IMR-90 (cell line): Measurements from ENCODE around the gene TOX3. TPM values are rescaled to one million over a fixed set of nuclear protein-coding genes. Genes with fewer than 3 reads are reported as not detected.

Experiments
- ATAC-seq: fragments of 200-7000 bp; cut with Tn5 transposase; 2 replicates; pipeline ENCODE4 v1.9.1; 2020; ENCODE audit warnings: low read depth, mild to moderate bottlenecking, moderate library complexity
- BruUV-seq: library from RNA; stranded (reverse); fragments of 400-500 nt; replicated peaks from 2 replicates; lab custom pipeline; 2021; lab: Mats Ljungman, UMichigan
- CTCF ChIA-PET: fragments of 300-600 bp; formaldehyde crosslinking; extraction: SDS; loops from one replicate; lab custom pipeline; 2021; ENCODE audit warnings: antibody characterized with exemption; lab: Yijun Ruan, JAX
- POLR2A ChIA-PET: fragments of 300-600 bp; sonication (Branson Sonifier 250); formaldehyde crosslinking; loops from one replicate; lab custom pipeline; 2022; ENCODE audit warnings: antibody characterized with exemption; ENCODE audit not compliant: unreplicated experiment; lab: Charles Lee
- DNase-seq: peaks from one replicate; pipeline ENCODE4 v3.0.0; 2013
- H2AFZ ChIP-seq: replicated peaks from 2 replicates; pipeline ENCODE3; 2013; ENCODE audit warnings: low read length, mild to moderate bottlenecking; ENCODE audit not compliant: poor library complexity
- H2AK5ac ChIP-seq: 2 replicates; pipeline ENCODE4 v1.6.1; 2013; ENCODE audit warnings: low read depth, low read length, inconsistent platforms
- H2AK9ac ChIP-seq: replicated peaks from 2 replicates; pipeline ENCODE3; 2013; ENCODE audit warnings: mild to moderate bottlenecking, low read depth, low read length, moderate library complexity; ENCODE audit not compliant: poor library complexity
- H2BK120ac ChIP-seq: 2 replicates; pipeline ENCODE4 v1.6.1; 2013; ENCODE audit warnings: low read depth, low read length, inconsistent platforms
- H2BK15ac ChIP-seq: 3 replicates; pipeline ENCODE4 v1.6.1; 2013; ENCODE audit warnings: low read depth, low read length, inconsistent platforms
- H2BK20ac ChIP-seq: 2 replicates; pipeline ENCODE4 v1.6.1; 2013; ENCODE audit warnings: low read depth, mild to moderate bottlenecking, inconsistent platforms, low read length, moderate library complexity
- H2BK5ac ChIP-seq: 2 replicates; pipeline ENCODE4 v1.6.1; 2013; ENCODE audit warnings: mild to moderate bottlenecking, low read depth, low read length, inconsistent platforms; ENCODE audit not compliant: poor library complexity, severe bottlenecking
- H3K14ac ChIP-seq: replicated peaks from 2 replicates; pipeline ENCODE4 v1.6.1; 2013; ENCODE audit warnings: low read depth, low read length, inconsistent platforms
- H3K18ac ChIP-seq: 2 replicates; pipeline ENCODE4 v1.6.1; 2013; ENCODE audit warnings: low read depth, low read length, control low read depth
- H3K23ac ChIP-seq: 2 replicates; pipeline ENCODE4 v1.6.1; 2013; ENCODE audit warnings: low read depth, low read length, inconsistent platforms
- H3K27ac ChIP-seq: 2 replicates; pipeline ENCODE4 v1.5.1; 2013; ENCODE audit warnings: mild to moderate bottlenecking, control low read depth, low read length; ENCODE audit not compliant: insufficient read depth
- H3K27me3 ChIP-seq: 2 replicates; pipeline ENCODE4 v1.6.1; 2013; ENCODE audit warnings: low read length; ENCODE audit not compliant: control insufficient read depth, insufficient read depth
- H3K36me3 ChIP-seq: 2 replicates; pipeline ENCODE4 v1.6.1; 2013; ENCODE audit warnings: low read length, mixed read lengths; ENCODE audit not compliant: control insufficient read depth, insufficient read depth
- H3K4ac ChIP-seq: 2 replicates; pipeline ENCODE4 v1.6.1; 2013; ENCODE audit warnings: low read depth, low read length, inconsistent platforms
- H3K4me1 ChIP-seq: 2 replicates; pipeline ENCODE4 v1.6.1; 2013; ENCODE audit warnings: low read length, mixed read lengths; ENCODE audit not compliant: control insufficient read depth, insufficient read depth
- H3K4me2 ChIP-seq: 2 replicates; pipeline ENCODE4 v1.6.1; 2013; ENCODE audit warnings: low read depth, mild to moderate bottlenecking, control low read depth, low read length, moderate library complexity
- H3K4me3 ChIP-seq: 2 replicates; pipeline ENCODE4 v1.5.1; 2013; ENCODE audit warnings: low read depth, mild to moderate bottlenecking, control low read depth, low read length, moderate library complexity; ENCODE audit not compliant: insufficient read depth
- H3K56ac ChIP-seq: 2 replicates; pipeline ENCODE4 v1.6.1; 2013; ENCODE audit warnings: low read length, inconsistent platforms; ENCODE audit not compliant: insufficient read depth; ENCODE audit errors: extremely low read depth
- H3K79me1 ChIP-seq, 2 experiments: 2 replicates each; pipeline ENCODE4 v1.6.1; 2013; ENCODE audit warnings: low read length in 2 of 2, inconsistent platforms in 1 of 2, low read depth in 1 of 2
- H3K9ac ChIP-seq: 2 replicates; pipeline ENCODE4 v1.6.1; 2013; ENCODE audit warnings: low read depth, low read length, control low read depth
- H3K9me1 ChIP-seq: 2 replicates; pipeline ENCODE4 v1.6.1; 2013; ENCODE audit warnings: low read length, inconsistent platforms; ENCODE audit not compliant: insufficient read depth
- H3K9me3 ChIP-seq: 2 replicates; pipeline ENCODE4 v1.6.1; 2013; ENCODE audit warnings: low read length; ENCODE audit not compliant: control insufficient read depth, insufficient read depth
- H4K20me1 ChIP-seq: 2 replicates; pipeline ENCODE4 v1.6.1; 2013; ENCODE audit warnings: low read length, inconsistent platforms; ENCODE audit not compliant: insufficient read depth
- H4K5ac ChIP-seq: 2 replicates; pipeline ENCODE4 v1.6.1; 2013; ENCODE audit warnings: mild to moderate bottlenecking, low read depth, low read length, control low read depth
- H4K8ac ChIP-seq, 2 experiments: 2 replicates each; pipeline ENCODE4 v1.6.1; 2013; ENCODE audit warnings: low read depth in 2 of 2, low read length in 2 of 2, control low read depth in 1 of 2, inconsistent platforms in 1 of 2
- H4K91ac ChIP-seq: 2 replicates; pipeline ENCODE4 v1.6.1; 2013; ENCODE audit warnings: low read depth, low read length, inconsistent platforms; ENCODE audit not compliant: insufficient read depth
- BHLHE40 ChIP-seq: fragments of 150-350 bp; IDR thresholded peaks from 2 replicates; pipeline ENCODE4 v1.6.1; 2016; ENCODE audit warnings: mild to moderate bottlenecking, low read depth, low read length
- CEBPB ChIP-seq: IDR thresholded peaks from 2 replicates; pipeline ENCODE4 v1.6.1; 2012; ENCODE audit warnings: low read depth, low read length, improper control_type of control experiment
- CHD1 ChIP-seq: IDR thresholded peaks from 2 replicates; pipeline ENCODE4 v1.6.1; 2012; ENCODE audit warnings: low read depth, low read length, improper control_type of control experiment
- FOS ChIP-seq: fragments of 150-350 bp; IDR thresholded peaks from 2 replicates; pipeline ENCODE4 v1.6.1; 2016; ENCODE audit warnings: low read depth, low read length
- MAFK ChIP-seq: IDR thresholded peaks from 2 replicates; pipeline ENCODE4 v1.6.1; 2012; ENCODE audit warnings: low read depth, low read length, improper control_type of control experiment
- MAZ ChIP-seq: IDR thresholded peaks from 2 replicates; pipeline ENCODE4 v1.6.1; 2012; ENCODE audit warnings: low read depth, mild to moderate bottlenecking, low read length, improper control_type of control experiment, moderate library complexity, borderline replicate concordance
- MXI1 ChIP-seq: IDR thresholded peaks from 2 replicates; pipeline ENCODE4 v1.6.1; 2012; ENCODE audit warnings: low read depth, mild to moderate bottlenecking, low read length, moderate library complexity, borderline replicate concordance
- NFE2L2 ChIP-seq: fragments of 150-350 bp; IDR thresholded peaks from 2 replicates; pipeline ENCODE4 v1.6.1; 2016; ENCODE audit warnings: low read depth, mild to moderate bottlenecking, low read length
- POLR2A ChIP-seq: IDR thresholded peaks from 2 replicates; pipeline ENCODE4 v1.6.1; 2012; ENCODE audit warnings: mild to moderate bottlenecking, low read depth, low read length
- RAD21 ChIP-seq: IDR thresholded peaks from 2 replicates; pipeline ENCODE4 v1.6.1; 2012; ENCODE audit warnings: low read length, improper control_type of control experiment
- RCOR1 ChIP-seq: IDR thresholded peaks from 2 replicates; pipeline ENCODE4 v1.6.1; 2012; ENCODE audit warnings: mild to moderate bottlenecking, low read length, improper control_type of control experiment; ENCODE audit not compliant: insufficient replicate concordance
- RFX5 ChIP-seq: IDR thresholded peaks from 2 replicates; pipeline ENCODE4 v1.8.0; 2012; ENCODE audit warnings: low read depth, mild to moderate bottlenecking, low read length, moderate library complexity
- SMC3 ChIP-seq: fragments of 150-350 bp; IDR thresholded peaks from 2 replicates; pipeline ENCODE4 v1.6.1; 2016; ENCODE audit warnings: low read depth, mild to moderate bottlenecking, antibody characterized with exemption, low read length, moderate library complexity
- WGBS, 2 experiments: methylation state at CpG; one replicate each; pipeline versions ENCODE4 v1.1.5 to v1.1.7; 2013; ENCODE audit warnings: missing lambda C conversion rate in 2 of 2; ENCODE audit not compliant: insufficient read length in 1 of 2; ENCODE audit errors: extremely low coverage in 2 of 2; 5-methylcytosine and 5-hydroxymethylcytosine counted together
- dilution Hi-C: fragments of 300-500 bp; cut with HindIII; formaldehyde crosslinking; loops from one replicate; pipeline ENCODE4 v1.14.3; 2018; ENCODE audit warnings: low sequenced_read_pairs; ENCODE audit not compliant: unreplicated experiment
- in situ Hi-C: fragments of 300-500 bp; cut with MboI; formaldehyde crosslinking; loops from 3 replicates; pipeline ENCODE4 v1.14.3; 2019; ENCODE audit warnings: low sequenced_read_pairs, inconsistent platforms, mixed read lengths
- intact Hi-C: fragments of 100-400 bp; cut with micrococcal nuclease; formaldehyde crosslinking; loops from 2 replicates; pipeline ENCODE4 v1.10.0; 2022
- polyA plus RNA-seq, 3 experiments: library from polyadenylated mRNA; depleted of rRNA; stranded (reverse); fragments of >200 nt; gene quantifications; 2 replicates each; pipeline ENCODE4 v1.2.3, GENCODE V29; 2012; ENCODE audit warnings: low replicate concordance in 1 of 3
- total RNA-seq: library from RNA; depleted of rRNA; stranded (reverse); fragments of >200 nt; gene quantifications from 2 replicates; pipeline ENCODE4 v1.2.3, GENCODE V29; 2012
- TF ChIP-seq, protein P1 (sequence below): fragments of 150-350 bp; IDR thresholded peaks from 2 replicates; pipeline ENCODE4 v1.6.1; 2016; ENCODE audit warnings: low read depth, mild to moderate bottlenecking, low read length, moderate library complexity, borderline replicate concordance
- TF ChIP-seq, protein P2 (sequence below): conservative IDR thresholded peaks from 2 replicates; pipeline ENCODE4 v1.5.1; 2012; ENCODE audit warnings: mild to moderate bottlenecking, low read depth, low read length, improper control_type of control experiment
- TF ChIP-seq, protein P3 (sequence below): fragments of 150-350 bp; IDR thresholded peaks from 2 replicates; pipeline ENCODE4 v1.6.1; 2017; ENCODE audit warnings: mild to moderate bottlenecking, antibody characterized with exemption, low read length, low read depth

The TOX3 gene
- total and polyA plus RNA-seq, 2 of the 4 experiments (the other 2 are of a cell fraction), result not detected

DNA sequence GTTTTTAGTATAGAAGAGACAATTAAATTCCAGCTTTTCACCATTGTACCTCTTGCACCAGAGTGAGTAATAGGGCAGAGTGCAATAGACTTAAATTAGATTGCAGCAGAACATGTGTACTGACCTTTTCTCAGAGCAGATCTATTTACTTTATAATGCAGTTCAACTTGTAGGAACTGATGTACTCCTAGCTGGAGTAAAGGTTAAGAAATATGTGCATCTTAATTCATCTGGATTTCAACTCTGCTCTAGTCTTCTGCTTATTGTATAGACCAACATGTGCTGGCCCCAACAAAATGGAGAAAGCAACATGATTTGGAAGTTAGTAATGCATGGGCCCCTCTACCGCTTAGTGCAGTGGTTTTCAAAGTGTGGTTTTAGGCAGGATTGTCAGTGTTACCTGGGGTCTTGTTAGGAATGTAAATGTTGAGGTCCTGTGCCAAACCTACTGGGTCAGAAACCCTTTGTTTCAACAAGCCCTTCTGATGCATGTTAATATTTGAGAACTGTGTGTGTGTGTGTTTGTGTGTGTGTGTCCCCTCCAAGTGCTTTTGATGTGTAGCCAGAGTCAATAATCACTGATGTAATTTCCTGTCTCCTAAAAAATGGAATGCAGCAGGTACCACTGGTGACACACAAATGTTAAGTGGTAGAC, 138.6 kb downstream of the TOX3 start:
- H3K4me1 ChIP-seq, result no peaks in the 10 kb centered on the region
- no peak overlapping the region for H3K4ac ChIP-seq
- H2AK5ac ChIP-seq, result no peak overlapping the region
- no peaks in the 10 kb centered on the region for H3K9me1 ChIP-seq
- H4K20me1 ChIP-seq, result no peaks in the 10 kb centered on the region
- TF ChIP-seq FOS (no peak), CHD1 (no peak), NFE2L2 (no peak), MAZ (no peak), POLR2A (no peak), MAFK (no peak), CEBPB (no peak), RCOR1 (no peak), RAD21 (no peak), MXI1 (no peak), BHLHE40 (no peak), RFX5 (no peak), SMC3 (no peak)
- TF ChIP-seq, protein P1, sequence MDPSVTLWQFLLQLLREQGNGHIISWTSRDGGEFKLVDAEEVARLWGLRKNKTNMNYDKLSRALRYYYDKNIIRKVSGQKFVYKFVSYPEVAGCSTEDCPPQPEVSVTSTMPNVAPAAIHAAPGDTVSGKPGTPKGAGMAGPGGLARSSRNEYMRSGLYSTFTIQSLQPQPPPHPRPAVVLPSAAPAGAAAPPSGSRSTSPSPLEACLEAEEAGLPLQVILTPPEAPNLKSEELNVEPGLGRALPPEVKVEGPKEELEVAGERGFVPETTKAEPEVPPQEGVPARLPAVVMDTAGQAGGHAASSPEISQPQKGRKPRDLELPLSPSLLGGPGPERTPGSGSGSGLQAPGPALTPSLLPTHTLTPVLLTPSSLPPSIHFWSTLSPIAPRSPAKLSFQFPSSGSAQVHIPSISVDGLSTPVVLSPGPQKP, result no peak
- TF ChIP-seq, protein P2, sequence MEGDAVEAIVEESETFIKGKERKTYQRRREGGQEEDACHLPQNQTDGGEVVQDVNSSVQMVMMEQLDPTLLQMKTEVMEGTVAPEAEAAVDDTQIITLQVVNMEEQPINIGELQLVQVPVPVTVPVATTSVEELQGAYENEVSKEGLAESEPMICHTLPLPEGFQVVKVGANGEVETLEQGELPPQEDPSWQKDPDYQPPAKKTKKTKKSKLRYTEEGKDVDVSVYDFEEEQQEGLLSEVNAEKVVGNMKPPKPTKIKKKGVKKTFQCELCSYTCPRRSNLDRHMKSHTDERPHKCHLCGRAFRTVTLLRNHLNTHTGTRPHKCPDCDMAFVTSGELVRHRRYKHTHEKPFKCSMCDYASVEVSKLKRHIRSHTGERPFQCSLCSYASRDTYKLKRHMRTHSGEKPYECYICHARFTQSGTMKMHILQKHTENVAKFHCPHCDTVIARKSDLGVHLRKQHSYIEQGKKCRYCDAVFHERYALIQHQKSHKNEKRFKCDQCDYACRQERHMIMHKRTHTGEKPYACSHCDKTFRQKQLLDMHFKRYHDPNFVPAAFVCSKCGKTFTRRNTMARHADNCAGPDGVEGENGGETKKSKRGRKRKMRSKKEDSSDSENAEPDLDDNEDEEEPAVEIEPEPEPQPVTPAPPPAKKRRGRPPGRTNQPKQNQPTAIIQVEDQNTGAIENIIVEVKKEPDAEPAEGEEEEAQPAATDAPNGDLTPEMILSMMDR, result no peak
- TF ChIP-seq, protein P3, sequence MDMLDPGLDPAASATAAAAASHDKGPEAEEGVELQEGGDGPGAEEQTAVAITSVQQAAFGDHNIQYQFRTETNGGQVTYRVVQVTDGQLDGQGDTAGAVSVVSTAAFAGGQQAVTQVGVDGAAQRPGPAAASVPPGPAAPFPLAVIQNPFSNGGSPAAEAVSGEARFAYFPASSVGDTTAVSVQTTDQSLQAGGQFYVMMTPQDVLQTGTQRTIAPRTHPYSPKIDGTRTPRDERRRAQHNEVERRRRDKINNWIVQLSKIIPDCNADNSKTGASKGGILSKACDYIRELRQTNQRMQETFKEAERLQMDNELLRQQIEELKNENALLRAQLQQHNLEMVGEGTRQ, result no peak
- POLR2A ChIA-PET, result no interaction called here
- H2BK15ac ChIP-seq, result no peak overlapping the region
- CTCF ChIA-PET, result no interaction called here
- H2AK9ac ChIP-seq, result no peak overlapping the region
- H3K27ac ChIP-seq, result no peak overlapping the region
- in situ Hi-C loops (no loop called here), dilution Hi-C loops (no loop called here), intact Hi-C loops (no loop called here)
- no peak overlapping the region for H3K9ac ChIP-seq
- no peak for ATAC-seq
- H3K36me3 ChIP-seq, result no peaks in the 10 kb centered on the region
- H4K91ac ChIP-seq, result no peak overlapping the region
- peaks cover 7% of the 10 kb centered on the region; the same call in 1 of the 2 replicates for H3K9me3 ChIP-seq
- no peak overlapping the region for H2BK120ac ChIP-seq
- DNase-seq, result no peak
- H2BK20ac ChIP-seq, result no peak overlapping the region
- WGBS, 2 experiments, result 100% methylated on average over 1 of the region's 1 CpG; no CpG with 5 or more reads in 1 of the 2 experiments
- H3K14ac ChIP-seq, result no peak overlapping the region
- H4K8ac ChIP-seq, result no peak overlapping the region
- no peak overlapping the region for H2BK5ac ChIP-seq
- no peak overlapping the region for H2AFZ ChIP-seq
- H3K56ac ChIP-seq, result no peak overlapping the region
- H3K4me2 ChIP-seq, result no peak overlapping the region
- no peak overlapping the region for H3K18ac ChIP-seq
- no peaks in the 10 kb centered on the region for H3K79me1 ChIP-seq
- no peak overlapping the region for H3K23ac ChIP-seq
- no peaks in the 10 kb centered on the region for H3K27me3 ChIP-seq
- no TSS peak for BruUV-seq
- no peak overlapping the region for H3K4me3 ChIP-seq
- no peak overlapping the region for H4K5ac ChIP-seq
